Measurements from ENCODE around the gene MRPS10.
"Not testable (repeated sequence)": the region's sequence is repeated elsewhere in the genome, so short reads cannot be mapped to it uniquely, and the experiment has no call there.

The MRPS10 gene

DNA sequence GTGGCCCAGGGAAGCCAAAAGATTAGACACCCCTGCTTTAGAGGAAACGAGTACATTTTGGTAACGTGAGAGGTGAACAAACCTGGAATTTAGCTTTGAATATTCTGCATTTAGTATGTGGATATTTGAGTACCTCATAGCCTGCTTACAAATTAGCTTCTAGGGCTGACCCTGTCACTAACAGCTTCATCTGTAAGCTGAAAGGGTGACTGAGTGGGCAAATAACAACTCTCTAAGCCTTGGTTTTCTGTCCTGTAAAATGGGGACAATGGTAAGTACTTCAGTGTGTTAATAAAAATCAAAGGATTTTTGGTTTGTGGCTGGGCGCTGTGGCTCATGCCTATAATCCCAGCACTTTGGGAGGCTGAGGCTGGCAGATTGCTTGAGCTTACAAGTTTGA is 14.5 kb downstream of the MRPS10 start:
- no peak for DNase-seq

DNA sequence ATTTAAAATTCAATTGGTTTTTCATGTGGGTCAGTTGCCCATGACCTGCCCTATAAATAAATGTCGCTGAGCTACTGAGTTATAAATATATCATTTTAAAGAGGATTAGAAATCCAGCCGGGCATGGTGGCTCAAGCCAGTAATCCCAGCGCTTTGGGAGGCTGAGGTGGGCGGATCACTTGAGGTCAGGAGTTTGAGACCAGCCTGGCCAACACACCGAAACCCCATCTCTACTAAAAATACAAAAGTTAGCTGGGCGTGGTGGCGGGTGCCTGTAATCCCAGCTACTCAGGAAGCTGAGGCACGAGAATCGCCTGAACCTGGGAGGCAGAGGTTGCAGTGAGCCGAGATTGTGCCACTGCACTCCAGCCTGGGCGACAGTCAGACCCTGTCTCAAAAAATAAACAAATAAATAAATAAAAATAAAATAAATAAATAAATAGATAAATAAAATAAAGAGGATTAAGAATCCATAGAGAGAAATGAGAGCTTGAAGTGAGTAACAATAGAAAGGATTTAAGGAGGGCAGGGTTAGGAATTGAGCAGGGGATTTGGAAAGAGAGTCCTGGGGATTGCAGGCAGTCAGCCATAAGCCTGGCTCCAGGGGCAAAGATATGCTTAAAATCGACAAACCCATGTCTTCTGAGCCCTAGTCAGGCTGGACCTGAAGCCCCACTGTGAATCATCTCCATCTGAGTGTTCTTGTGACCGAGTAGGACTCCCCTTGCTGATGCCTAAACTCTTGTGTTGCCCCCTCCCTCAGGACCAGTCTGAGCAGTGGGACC is 15.3 kb downstream of the MRPS10 start:
- not testable (repeated sequence) for DNase-seq

DNA sequence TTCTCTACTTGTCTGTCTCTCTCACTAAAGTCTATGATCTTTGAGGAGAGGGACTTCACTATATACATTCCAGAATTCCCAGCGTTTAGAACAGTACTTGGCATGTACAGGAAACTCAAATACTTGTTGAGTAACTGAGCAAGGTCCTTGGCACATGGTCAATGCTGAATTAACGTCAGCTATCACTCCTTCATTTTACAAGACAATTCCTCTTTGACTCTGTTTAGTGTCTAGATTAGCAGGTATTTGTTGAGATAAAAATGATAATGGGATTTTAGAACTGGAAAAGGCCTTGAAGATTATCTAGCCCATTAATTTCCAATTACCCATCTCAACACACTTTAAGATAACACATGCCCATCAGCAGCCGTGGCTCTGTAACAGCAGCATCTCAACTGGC is 16.3 kb downstream of the MRPS10 start:
- DNase-seq = no peak

DNA sequence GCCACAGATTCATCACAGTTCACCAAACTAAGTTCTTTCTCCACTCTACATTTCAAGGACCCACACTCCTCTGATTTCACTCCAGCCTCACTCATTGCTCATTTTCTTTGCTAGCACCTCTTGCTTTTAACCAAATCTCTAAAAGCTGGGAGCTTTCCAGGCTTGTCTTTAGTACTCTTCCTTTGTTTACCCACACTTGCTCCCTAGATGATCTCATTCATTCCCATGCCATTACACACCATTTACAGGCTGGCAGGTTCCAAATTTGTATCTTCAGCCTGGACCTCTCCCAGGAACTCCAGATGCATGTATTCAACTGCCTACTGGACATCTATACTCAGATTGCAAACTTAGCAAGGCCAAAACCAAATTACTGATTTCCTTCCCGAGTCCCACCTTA is 17.6 kb downstream of the MRPS10 start:
- no peak for DNase-seq

DNA sequence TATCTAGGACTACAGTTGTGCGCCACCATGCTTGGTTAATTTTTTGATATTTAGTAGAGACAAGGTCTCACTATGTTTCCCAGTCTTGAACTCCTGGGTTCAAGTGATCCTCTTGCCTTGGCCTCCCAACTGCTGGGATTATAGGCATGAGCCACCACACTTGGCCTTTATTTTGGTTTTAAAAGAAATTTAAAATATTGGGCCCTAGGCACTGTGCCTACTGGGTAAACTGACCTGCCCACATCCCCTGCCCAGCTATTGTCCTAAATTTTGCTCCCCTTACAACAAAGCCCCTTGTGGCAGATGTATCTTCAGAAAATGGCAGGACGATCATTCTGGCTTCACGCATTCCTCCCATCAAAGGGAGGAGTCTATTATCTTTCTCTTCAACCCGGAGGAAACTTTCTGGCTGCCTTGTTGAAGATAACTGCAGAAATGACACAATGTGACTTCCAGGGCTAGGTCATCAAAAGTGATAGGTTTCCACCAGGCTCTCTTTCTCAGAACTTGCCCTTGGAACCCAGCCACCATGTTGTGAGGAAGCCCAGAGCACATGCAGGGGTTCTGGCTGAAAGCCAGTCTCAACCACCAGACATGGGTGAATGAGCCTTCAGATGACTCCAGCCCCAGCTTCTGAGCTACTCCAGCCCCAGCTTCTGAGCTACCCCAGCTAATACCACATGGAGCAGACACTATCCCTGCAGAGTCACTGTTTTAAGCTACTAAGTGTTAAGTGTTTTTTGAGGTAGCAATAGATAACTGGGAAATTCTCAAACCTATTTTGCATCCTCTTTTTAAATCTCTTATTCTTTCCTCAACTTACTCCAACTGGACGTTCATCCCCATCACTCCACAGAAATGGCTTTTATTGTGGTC is 18.3 kb downstream of the MRPS10 start:
- DNase-seq = no peak

DNA sequence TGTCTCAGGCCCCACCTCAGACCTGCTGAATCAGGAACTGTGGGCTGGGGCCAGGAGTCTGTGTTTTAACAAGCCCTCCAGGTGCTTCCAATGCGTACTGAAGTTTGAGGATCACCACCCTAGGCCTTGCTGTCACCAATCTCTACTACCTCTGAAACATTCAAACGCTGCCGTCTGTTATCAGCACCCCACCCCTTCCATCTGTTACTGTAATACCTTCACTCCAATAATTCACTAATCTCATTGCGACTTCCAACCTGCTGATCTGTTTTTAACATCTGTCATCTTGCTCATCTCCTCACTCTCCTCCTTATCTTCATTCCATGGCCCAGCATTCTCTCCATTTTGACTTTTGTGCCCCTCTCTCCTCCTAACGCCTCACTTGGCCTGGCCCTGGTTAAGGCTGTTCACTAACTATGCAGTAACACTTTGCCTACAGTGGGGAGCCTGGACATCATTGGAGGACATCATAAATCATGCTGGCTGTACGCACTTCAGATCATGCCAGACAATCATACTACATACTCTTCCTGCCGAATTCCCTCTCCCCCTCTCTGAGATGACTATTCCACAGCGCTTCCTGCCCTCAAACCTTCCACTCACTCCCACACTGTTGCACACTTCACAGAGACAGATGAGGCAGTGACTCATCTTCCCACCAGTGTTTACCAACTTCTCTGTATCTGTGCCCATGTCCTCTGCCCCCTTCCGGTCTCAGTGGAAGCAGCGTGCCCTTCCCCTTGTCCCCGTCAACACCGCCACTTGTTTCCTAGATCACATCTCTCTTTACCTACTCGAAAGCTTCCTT is 19.9 kb downstream of the MRPS10 start:
- DNase-seq = peak in 1 of 2 donors; percentile 12

DNA sequence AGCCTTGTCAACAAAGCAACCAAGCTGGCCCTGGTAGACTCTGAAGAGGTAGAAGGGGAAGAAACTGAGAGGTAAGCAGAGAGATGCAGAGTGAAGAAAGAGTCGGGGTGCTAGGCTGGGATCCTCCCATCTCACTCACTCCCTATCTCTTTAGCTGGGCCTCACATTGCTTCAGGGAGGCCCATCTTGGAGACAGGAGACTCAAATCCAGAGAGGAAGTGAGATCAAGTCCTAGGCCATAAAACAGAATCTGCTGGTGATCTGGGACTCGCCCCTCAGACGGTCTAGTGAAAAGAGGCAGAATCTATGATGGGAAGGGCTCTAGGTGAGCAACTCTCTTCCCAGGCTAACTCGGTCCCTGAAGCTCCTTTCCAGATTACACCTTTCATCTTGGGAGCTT is 22.2 kb downstream of the MRPS10 start:
- no peak for DNase-seq

DNA sequence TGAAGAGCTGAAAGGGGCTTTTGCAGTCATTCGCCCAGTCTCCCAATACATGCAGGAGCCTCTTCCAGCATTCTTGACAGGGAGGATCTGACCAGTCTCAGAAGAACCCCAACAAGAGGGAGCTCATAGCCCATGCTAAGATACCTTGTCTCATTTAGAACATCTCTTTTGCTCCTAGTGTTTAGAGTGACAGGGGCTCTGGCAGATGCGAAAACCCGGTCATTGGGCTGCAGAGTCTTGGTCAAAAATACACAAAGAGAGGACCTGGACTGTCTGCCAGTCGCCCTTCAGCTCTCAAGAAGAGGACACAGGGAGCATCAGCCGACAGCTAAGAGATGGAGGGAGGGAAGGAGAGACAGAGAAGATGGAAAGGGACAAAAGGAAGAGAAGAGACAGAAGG is 23.6 kb downstream of the MRPS10 start:
- no peak for DNase-seq

DNA sequence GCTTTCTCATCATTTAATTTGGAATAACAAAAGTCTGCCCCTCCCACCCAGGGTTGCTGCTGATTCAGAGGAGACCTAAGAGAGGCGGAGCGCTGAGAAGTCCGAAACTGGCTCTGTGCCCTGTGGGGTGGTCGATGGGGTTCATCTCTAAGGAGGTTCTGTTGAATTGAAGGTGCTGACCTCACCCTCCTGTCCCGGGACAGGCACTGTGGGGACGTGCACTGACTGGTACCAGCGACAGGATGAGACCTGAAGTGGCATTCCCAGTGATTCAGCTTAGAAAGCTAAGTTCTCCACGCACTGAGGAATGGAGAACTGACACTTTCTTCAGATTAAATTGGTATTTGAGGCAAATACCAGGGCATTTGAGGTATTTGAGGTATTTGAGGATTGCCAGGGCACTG is 24.2 kb downstream of the MRPS10 start:
- DNase-seq = no peak

DNA sequence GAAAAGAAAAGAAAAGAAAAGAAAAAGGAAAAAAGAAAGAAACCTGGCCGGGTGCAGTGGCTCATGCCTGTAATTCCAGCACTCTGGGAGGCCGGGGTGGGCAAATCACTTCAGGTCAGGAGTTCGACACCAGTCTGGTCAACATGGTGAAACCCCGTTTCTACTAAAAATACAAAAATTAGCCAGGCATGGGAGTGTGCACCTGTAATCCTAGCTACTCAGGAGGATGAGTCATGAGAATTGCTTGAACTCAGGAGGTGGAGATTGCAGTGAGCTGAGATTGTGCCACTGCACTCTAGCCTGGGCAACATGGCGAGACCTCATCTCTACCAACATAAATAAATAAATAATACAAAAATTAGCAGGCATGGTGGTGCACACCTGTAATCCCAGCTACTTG is 25.3 kb downstream of the MRPS10 start:
- DNase-seq = not testable (repeated sequence)

DNA sequence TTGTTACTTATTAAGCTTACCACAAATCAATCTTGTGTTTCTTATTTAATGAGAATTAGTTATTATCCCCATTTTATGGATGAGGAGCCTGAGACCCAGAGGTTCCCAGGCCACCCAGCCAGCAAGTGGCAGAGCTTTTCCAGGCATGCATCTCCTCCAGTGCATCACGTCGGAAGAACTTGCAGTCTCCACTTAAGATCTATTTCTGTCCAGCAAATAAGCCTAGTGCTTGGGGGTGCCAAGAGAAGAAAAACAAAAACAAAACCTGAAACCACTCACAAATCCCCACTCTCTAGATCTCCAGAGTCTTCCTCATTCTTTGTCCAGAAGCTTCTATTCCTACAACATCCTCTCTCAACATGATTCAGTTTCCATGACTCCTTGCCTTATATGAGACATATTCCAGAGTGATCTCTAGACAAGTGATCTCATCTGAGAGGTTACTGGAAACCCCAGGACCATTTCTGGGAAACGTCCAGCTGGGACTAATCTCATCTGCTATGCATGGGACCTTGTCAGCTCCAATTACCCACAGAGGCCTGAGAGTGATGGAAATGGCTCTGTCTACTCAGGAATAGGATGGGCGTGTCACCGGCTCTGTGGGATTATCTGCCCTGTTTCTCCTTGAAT is 27.0 kb downstream of the MRPS10 start:
- no peak for DNase-seq

DNA sequence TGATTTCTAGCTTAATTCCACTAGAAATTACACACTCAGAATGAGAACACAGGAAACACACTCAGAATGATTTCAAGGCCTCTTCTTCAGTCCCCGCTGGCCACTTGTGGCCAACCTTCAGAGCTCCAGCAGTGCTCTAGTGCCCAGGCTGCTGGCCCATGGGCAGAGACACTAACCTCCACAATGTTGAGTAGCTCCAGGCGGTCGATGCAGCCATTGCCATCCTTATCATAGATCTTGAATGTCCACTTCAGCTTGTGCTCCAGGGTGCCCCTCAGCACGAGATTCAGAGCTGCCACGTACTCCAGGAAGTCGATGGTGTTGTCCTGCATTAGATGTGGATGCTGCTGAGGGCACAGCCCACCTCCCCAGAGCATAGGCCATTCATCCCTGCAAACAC is 29.3 kb downstream of the MRPS10 start:
- DNase-seq = no peak

DNA sequence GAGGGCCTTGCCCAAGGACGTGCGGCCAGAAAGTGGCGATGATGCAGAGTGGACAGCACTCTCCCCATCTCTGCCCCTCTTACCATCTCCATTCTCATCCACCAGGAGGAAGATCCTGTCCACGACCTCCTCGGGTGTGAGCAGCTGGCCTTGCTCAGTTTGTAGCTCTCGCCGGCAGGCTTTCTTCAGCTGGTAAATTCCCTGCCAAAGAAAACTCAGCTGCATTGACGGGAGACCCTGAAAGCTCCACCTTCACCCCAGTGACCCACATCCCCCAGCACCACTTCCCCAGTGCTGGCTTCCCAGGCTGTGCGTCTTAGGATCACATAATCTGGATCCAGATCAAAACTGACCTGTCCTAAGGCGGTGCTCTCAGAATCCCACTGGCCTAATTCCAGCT is 32.1 kb downstream of the MRPS10 start:
- DNase-seq = no peak

DNA sequence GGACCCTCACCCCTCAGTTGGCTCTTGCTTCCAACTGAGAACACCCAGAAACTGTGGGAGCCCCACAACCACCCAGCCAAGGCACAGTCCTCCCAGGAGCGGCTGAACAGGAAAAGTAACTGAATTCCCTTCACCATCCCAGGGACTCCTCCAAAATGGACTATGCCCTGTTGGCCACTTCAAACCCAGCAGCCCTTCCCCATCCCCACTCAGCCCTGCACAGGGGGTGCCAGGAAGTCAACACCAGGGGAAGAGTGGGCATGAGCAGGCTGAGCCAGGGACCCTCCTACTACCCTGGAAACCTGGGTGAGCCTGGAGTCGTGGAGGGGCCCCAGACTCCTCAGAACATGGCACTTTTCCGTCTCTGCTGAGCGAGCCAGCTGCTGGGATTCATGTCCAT is 33.2 kb downstream of the MRPS10 start:
- DNase-seq = no peak

DNA sequence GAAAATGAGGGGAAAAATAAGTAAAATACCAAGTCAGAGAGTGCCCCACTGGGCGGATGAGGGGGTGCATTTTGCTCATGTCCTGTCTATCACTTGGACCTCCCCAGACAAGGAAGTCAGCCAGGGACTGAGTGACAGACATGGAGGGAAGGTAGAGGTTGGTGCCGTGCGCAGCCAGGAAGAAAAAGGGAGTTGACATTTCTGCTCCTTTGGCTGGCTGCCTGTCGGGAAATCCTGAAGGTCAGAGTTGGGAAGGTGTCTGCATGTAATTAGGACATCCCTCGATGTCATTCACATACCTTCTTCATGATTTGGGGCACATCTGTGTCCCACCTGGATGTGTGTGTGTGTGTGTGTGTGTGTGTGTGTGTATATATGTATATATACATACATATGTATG is 35.6 kb downstream of the MRPS10 start:
- DNase-seq = no peak

DNA sequence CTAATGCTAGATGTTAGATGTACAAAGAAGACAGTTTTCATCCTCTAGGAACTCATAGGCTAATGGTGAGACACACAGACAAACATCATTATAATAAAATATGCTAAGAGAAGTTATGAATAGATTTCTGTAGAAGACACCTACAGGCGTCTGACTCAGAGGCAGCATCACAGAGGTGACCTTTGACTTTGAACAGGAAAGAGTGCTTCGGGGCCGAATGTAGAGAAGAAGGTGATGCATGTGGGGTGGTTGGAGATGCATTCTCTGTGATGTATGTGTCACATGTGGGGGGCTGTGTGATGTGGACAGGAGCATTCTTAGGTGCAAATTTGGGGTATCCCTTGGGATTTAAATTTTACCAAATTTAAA is 37.7 kb downstream of the MRPS10 start:
- no peak for DNase-seq

DNA sequence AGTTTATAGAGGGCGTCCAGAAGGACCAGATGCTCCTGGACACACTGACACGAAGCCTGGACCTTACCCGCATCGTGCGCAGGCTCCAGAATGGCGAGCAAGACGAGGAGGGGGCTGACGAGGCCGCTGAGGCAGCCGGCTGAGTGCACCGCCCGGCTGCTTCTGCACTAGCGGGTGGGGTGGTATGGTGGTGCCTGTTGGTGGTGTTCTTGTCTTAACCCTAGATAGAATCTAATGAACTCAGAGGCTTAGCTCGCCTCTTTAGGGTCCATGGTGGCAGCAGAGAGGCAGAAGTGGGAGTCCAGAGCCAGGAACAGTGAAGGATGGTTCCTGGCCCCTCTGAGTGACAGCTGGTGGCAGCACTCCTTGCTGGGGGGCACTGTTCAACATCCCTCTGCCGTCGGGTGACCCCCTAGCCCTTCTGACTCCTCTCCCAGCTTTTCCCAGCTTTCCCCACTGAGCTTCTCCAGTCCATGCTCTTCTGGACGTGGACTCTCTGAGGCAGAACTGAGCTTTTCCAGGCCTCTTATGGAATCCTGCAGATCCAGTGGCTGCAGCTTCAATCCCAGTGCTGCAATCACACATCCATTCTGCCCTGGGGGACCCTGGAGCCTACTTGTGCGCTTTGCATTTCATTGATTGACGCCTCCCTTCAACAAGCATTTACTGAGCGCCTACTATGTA is 38.3 kb downstream of the MRPS10 start:
- DNase-seq = no peak

DNA sequence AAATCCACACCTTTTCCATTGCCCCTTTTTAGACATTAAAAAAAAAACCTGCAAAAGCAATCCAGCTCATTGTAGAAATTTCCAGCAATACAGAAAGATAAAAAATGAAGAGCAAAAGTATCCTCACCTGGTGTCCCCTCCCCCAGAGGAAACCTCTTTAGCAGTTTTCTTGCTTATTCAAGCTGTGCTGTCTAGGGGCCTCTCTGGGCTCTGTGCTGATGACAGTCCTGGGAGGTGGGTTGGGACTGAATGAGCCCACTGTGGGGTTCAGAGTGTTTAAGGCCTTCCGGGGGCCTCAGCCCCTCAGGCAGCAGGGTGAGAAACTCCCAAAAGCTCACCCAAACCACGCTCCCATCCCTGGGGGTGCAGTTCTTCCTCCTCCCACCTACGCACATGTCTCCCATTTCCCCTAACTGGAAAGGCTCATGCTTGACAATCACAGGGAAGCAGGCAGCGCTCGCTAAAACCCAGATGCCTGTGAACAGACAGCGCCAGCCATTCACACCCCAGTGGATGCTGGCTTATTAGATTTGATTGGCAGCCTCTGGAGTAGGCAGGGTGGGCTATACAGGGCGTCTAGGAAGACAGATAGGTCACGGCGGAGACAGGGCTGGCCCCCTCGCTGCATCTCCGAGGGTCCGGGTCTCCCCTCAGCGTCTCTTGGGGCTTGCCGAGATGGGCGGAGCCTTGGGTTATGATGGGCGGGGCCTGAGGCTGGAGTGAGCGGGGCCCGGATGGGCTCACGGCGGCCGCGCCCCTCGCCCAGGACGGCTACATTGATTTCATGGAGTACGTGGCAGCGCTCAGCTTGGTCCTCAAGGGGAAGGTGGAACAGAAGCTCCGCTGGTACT is 39.9 kb downstream of the MRPS10 start:
- peak in 1 of 2 donors; percentile 3 for DNase-seq

DNA sequence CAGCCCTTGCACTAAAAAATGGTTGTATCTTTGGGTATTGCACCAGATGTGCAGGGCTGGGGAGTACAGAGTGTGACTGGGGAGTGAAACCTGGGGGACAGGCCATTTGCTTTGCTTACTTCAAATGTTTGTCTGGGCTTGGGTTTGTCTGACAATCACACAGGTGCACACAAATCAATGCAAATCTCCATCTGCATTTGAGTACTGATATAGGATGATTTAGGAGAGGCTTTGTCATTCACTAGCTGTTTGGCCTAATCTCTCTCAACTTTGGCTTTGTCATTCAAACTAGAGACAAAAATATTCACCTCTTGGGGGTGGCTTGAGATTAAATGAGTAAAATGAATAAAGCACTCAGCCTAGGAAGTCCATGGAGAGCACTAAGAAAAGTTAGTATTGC is 40.7 kb downstream of the MRPS10 start:
- no peak for DNase-seq

DNA sequence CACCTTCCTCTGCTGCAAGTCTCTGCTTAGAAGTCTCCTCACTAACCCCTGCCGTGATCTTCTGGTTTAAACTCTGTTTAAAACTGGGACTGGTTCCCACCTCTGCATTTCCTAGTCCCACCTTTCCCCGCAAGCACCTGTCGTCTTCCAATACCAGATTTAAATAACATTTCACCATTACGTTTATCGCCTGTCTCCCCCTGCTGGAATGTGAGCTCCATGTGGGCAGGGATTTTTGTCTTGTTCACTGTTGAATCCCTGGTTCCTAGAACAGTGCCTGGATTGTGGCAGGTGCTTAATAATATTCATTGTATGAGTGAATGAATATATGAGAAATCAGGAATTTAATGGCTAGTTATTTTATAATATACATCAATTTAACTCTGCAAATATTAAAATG is 41.8 kb downstream of the MRPS10 start:
- no peak for DNase-seq

DNA sequence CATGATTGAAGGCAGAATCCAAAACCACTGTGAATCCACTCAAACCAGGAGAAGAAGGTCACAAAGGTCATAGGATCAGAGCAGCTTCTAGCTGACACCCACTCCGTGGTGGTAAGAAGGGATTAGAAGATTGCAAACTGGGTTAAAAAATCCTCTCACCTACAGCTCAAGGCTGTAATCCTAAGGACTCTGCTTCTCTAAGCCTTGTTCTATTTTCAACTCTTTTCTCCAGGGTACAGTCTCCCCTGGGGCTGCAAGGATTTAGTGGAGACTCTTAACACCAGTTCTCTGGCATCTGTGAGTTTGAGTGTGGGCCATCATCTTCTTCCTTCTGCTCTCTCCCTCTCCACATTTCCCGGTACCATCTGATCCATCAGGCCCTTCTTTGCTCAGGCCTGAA is 44.6 kb downstream of the MRPS10 start, which contains the start of gene GUCA1A:
Gene GUCA1A (plus strand): TSS at position 264 of the 400 bp plus-strand sequence. CDS start 250 bp downstream, outside the sequence.
- DNase-seq = no peak
